HG02981 (cell line): ENCODE results near the gene P3R3URF.

Experiments used
- ATAC-seq: cut with Tn5 transposase; IDR thresholded peaks from one replicate; pipeline ENCODE4 v1.9.1; 2021; ENCODE audit warnings: mild to moderate bottlenecking, moderate library complexity; ENCODE audit not compliant: unreplicated experiment

P3R3URF gene

GRCh38 chr1:46174448-46175231, 1.6 kb downstream of the P3R3URF start, which contains the start of gene TSPAN1:
TSS of gene TSPAN1 (plus strand) at chr1:46175087. CDS start at chr1:46181108, 6,021 bp downstream.
- no peak for ATAC-seq

- ATAC-seq = no peak
Measured at GRCh38 chr1:46173361-46173856, 2.9 kb downstream of the P3R3URF start.

GRCh38 chr1:46172321-46172720, 4.0 kb downstream of the P3R3URF start:
- no peak for ATAC-seq

- ATAC-seq = no peak
Measured at GRCh38 chr1:46171871-46172270, 4.4 kb downstream of the P3R3URF start.

- no peak for ATAC-seq
Measured at GRCh38 chr1:46171351-46171750, 4.9 kb downstream of the P3R3URF start.

GRCh38 chr1:46169811-46170454, 6.4 kb downstream of the P3R3URF start:
- ATAC-seq = no peak

- ATAC-seq = no peak
Measured at GRCh38 chr1:46168477-46168876, 7.8 kb downstream of the P3R3URF start.

- ATAC-seq = no peak
Measured at GRCh38 chr1:46166521-46167462, 9.5 kb downstream of the P3R3URF start.

GRCh38 chr1:46160212-46160611, 16.1 kb downstream of the P3R3URF start:
- no peak for ATAC-seq

GRCh38 chr1:46159516-46159915, 16.8 kb downstream of the P3R3URF start:
- ATAC-seq = no peak

GRCh38 chr1:46158312-46159281, 17.7 kb downstream of the P3R3URF start:
- peak; percentile 92 for ATAC-seq

GRCh38 chr1:46157916-46158311, 18.4 kb downstream of the P3R3URF start:
- ATAC-seq = no peak

- no peak for ATAC-seq
Measured at GRCh38 chr1:46153732-46154131, 22.6 kb downstream of the P3R3URF start.

GRCh38 chr1:46153228-46153627, 23.1 kb downstream of the P3R3URF start:
- ATAC-seq = no peak

GRCh38 chr1:46152016-46152415, 24.3 kb downstream of the P3R3URF start:
- ATAC-seq = no peak

- no peak for ATAC-seq
Measured at GRCh38 chr1:46150085-46150484, 26.2 kb downstream of the P3R3URF start.

GRCh38 chr1:46148318-46148717, 28.0 kb downstream of the P3R3URF start:
- no peak for ATAC-seq

- no peak for ATAC-seq
Measured at GRCh38 chr1:46137916-46138315, 38.4 kb downstream of the P3R3URF start.

GRCh38 chr1:46136711-46137110, 39.6 kb downstream of the P3R3URF start:
- ATAC-seq = no peak
